ENCODE results near the gene TMEM164. TPM values are rescaled to one million over a fixed set of nuclear protein-coding genes. Genes with fewer than 3 reads are reported as not detected.

TMEM164 gene
- total and polyA plus RNA-seq, 2 of the 4 experiments (the other 2 are of a cell fraction), result 6.3 to 7.1 TPM

- no peak overlapping the region for H4K91ac ChIP-seq (ENCODE audit: insufficient read depth, low read depth, low read length)
- H3K4me1 ChIP-seq (ENCODE audit: control insufficient read depth, insufficient read depth, low read length), result peaks cover 2% of the 10 kb centered on the region; the same call in 1 of the 2 replicates
- no peak overlapping the region for H3K27ac ChIP-seq (ENCODE audit: insufficient read depth, low read length)
- ATAC-seq (ENCODE audit: low read depth) (no peak), DNase-seq (no peak)
- BruUV-seq (replicated peaks), result no TSS peak
- no peak overlapping the region for H3K56ac ChIP-seq (ENCODE audit: extremely low read depth, insufficient read depth, low read length)
- no peak overlapping the region for H2BK120ac ChIP-seq (ENCODE audit: low read depth, low read length)
- H3K4me2 ChIP-seq (ENCODE audit: low read depth, low read length), result no peak overlapping the region
- no peaks in the 10 kb centered on the region; the same call in 1 of the 2 replicates for H4K20me1 ChIP-seq (ENCODE audit: insufficient read depth, low read length)
- ChIA-PET POLR2A (ENCODE audit: unreplicated experiment) (no interaction called here), CTCF (no interaction called here)
- H2BK15ac ChIP-seq (ENCODE audit: low read depth, low read length), result no peak overlapping the region
- H2AK9ac ChIP-seq (replicated peaks; ENCODE audit: low read depth, low read length, poor library complexity), result no peak overlapping the region
- no peak overlapping the region for H4K8ac ChIP-seq (ENCODE audit: low read depth in 2 of 2, low read length in 2 of 2)
- no peaks in the 10 kb centered on the region for H3K36me3 ChIP-seq (ENCODE audit: control insufficient read depth, insufficient read depth, low read length)
- in situ Hi-C loops (cut with MboI; ENCODE audit: low sequenced_read_pairs), result no loop called here
- H3K9me1 ChIP-seq (ENCODE audit: insufficient read depth, low read length), result no peaks in the 10 kb centered on the region
- no peak overlapping the region for H3K4me3 ChIP-seq (ENCODE audit: insufficient read depth, low read depth, low read length)
- no peak overlapping the region for H3K4ac ChIP-seq (ENCODE audit: low read depth, low read length)
- dilution Hi-C loops (cut with HindIII; ENCODE audit: low sequenced_read_pairs, unreplicated experiment), result no loop called here
- H2AK5ac ChIP-seq (ENCODE audit: low read depth, low read length), result no peak overlapping the region
- H3K23ac ChIP-seq (ENCODE audit: low read depth, low read length), result no peak overlapping the region
- H3K18ac ChIP-seq (ENCODE audit: low read depth, low read length), result no peak overlapping the region
- H3K14ac ChIP-seq (replicated peaks; ENCODE audit: low read depth, low read length), result no peak overlapping the region
- no peaks in the 10 kb centered on the region; the same call in 1 of the 2 replicates for H3K27me3 ChIP-seq (ENCODE audit: control insufficient read depth, insufficient read depth, low read length)
- no peaks in the 10 kb centered on the region; a peak in 2 of 4 replicates for H3K79me1 ChIP-seq (ENCODE audit: low read depth in 1 of 2, low read length in 2 of 2)
- TF ChIP-seq RCOR1 (IDR thresholded peaks at IDR 0.05; ENCODE audit: insufficient replicate concordance, low read length) (no peak), CEBPB (IDR thresholded peaks at IDR 0.05; ENCODE audit: low read depth, low read length) (no peak)
- no peak overlapping the region for H2BK20ac ChIP-seq (ENCODE audit: low read depth, low read length)
- no peak overlapping the region for H4K5ac ChIP-seq (ENCODE audit: low read depth, low read length)
- no peaks in the 10 kb centered on the region for H3K9me3 ChIP-seq (ENCODE audit: control insufficient read depth, insufficient read depth, low read length)
- WGBS, 2 experiments (ENCODE audit: extremely low coverage in 2 of 2, insufficient read length in 1 of 2), result no CpG with 5 or more reads among the region's 1 CpG
- no peak overlapping the region for H3K9ac ChIP-seq (ENCODE audit: low read depth, low read length)
- no peak overlapping the region for H2BK5ac ChIP-seq (ENCODE audit: low read depth, low read length, poor library complexity, severe bottlenecking)
- no peak overlapping the region for H2AFZ ChIP-seq (replicated peaks; ENCODE audit: low read length, poor library complexity)
- intact Hi-C loops (cut with micrococcal nuclease), result no loop called here
These were observed 100.4 kb downstream of the TMEM164 start for GRCh38 chrX:110103344-110103743.

Data from IMR-90 (cell line).